NOMO-1 treated with dmso at 0.1 percent for 144 hours (cell line): ENCODE data around the gene CHMP4B.
A peak's percentile ranks its signal among the peaks of the same experiment; 100 is the strongest.
"Not testable (repeated sequence)": the region's sequence is repeated elsewhere in the genome, so short reads cannot be mapped to it uniquely, and the experiment has no call there.

Experiments
- DNase-seq: peaks from one replicate; lab custom pipeline; 2025; ENCODE audit not compliant: unreplicated experiment; lab: John Stamatoyannopoulos, UW

Gene CHMP4B

DNA sequence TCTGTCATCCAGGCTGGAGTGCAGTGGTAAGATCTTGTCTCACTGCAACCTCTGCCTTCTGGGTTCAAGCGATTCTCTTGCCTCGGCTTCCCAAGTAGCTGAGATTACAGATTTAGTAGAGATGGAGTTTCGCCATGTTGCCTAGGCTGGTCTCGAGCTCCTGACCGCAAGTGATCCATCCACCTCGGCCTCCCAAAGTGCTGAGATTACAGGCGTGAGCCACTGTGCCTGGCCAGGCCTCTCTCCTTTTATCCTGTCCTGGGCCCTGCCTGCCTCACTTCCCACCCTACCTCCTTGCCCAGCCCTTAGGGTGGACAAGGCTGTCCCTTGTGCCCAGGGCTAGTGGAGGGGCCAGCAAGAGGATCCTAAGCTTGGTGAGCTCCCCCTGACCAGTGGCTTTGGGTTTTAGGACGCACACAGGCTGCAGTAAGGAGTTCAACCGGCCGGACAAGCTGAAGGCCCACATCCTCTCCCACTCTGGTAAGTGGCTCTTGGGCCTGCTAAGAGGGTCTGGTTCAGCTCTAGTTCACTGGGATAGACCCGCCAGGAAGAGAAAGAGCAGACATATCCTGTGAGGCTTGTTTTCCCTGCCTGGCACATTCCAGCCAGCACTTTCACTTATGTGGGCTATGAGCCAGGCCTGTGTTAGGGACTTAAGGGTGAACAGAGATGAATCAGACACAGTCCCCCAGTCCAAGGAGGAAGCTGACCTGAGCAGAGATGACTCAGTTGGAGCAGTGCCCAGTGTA, 21.9 kb upstream of the CHMP4B start:
- DNase-seq, result no peak

DNA sequence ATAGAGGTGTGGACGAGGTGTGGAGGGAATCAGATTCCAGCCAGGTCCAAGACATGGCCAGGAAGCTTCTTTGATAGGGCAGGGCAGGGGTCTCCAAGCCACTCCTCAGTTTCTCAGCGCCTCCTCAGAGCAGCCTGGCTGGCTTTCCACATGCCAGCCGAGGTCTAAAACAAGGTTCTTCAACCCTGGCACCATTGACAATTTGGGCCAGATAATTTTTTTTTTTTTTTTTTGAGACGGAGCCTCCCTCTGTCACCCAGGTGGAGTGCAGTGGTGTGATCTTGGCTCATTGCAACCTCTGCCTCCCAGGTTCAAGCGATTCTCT, 21.3 kb upstream of the CHMP4B start:
- DNase-seq, result no peak

DNA sequence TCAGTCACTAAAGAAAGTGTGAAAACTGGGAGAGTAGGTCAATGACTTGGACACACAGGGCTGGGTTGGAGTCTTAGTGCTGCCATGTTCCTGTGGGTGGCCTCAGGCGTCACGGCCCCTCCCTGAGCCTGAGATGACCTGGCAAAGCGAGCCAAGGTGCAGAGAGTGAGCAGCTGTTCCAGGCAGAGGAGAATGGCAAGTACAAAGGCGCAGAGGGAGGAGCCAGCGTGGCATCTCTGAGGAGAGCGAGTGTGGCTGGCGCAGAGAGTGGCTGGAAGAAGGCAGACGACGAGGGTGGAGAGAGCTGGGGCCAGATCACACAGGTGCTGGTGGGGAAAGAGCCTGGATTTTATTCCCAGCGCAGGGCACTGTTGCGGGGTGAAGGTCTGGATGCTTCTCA, 20.6 kb upstream of the CHMP4B start:
- DNase-seq, result no peak

DNA sequence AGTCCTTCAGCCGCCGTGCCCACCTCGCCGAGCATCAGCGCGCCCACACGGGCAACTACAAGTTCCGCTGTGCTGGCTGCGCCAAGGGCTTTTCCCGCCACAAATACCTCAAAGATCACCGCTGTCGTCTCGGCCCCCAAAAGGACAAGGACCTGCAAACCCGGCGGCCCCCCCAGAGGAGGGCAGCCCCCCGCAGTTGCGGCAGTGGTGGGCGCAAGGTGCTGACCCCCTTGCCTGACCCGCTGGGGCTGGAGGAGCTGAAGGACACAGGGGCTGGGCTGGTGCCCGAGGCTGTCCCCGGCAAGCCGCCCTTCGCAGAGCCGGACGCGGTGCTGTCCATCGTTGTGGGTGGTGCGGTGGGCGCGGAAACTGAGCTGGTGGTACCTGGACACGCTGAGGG, 20.1 kb upstream of the CHMP4B start:
- no peak for DNase-seq

DNA sequence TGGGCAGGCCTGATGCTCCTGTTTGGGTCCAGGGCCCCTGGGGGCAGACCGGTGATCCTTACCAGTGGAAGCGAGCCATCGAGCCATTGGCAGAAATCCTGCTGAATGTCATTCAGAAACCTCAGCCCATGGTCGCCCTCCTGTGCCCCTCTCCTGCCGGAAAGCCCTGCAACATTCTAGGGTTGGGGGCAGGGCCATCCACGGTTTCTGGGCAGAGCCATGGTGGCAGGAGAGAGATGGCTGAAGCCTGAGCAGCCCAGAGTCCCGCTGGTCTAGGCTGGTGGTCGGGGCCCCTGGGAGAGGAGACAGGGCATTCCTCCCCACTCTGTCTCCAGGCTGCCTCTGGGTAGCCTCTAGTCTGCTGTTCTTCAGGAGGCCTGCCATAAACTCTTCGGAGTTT, 19.6 kb upstream of the CHMP4B start:
- no peak for DNase-seq

DNA sequence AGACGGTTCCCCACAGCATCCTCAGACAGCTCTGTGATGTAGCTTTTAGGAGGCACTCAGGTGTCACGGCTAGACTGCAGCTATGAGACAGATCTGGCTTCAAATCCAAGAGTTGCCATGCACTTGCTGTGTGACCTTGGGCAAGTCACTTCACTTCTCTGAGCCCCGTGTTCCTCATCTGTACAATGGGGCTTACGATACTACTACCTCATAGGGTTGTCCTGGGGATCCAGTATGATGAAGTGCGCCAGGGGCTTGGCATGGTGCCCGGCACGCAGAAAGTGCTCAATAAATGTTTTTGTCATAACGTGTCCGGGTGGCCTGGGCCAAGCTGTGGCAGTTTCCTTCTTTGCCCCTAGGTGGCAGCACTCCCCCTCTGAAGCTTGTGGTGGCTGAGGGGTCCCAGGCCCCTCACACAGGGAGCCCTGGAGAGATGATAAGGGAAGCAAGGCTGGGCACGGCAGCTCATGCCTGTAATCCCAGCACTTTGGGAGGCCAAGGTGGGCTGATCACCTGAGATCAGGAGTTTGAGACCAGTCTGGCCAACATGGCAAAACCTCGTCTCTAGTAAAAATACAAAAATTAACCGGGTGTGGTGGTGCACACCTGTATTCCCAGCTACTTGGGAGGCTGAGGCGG, 19.1 kb upstream of the CHMP4B start:
- DNase-seq, result no peak

DNA sequence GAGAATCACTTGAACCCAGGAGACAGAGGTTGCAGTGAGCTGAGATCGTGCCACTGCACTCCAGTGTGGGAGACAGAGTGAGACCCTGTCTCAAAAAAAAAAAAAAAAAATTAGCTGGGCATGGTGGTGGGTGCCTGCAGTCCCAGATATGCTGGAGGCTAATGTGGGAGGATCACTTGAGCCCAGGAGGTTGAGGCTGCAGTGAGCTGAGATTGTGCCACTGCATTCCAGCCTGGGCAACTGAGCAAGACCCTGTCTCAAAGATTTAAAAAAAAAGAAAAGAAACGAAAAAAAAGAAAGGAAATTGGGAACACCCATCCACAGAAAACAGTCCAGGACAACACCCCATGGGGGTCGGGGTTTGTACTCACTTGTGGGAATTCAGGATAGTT, 18.6 kb upstream of the CHMP4B start:
- DNase-seq, result not testable (repeated sequence)

DNA sequence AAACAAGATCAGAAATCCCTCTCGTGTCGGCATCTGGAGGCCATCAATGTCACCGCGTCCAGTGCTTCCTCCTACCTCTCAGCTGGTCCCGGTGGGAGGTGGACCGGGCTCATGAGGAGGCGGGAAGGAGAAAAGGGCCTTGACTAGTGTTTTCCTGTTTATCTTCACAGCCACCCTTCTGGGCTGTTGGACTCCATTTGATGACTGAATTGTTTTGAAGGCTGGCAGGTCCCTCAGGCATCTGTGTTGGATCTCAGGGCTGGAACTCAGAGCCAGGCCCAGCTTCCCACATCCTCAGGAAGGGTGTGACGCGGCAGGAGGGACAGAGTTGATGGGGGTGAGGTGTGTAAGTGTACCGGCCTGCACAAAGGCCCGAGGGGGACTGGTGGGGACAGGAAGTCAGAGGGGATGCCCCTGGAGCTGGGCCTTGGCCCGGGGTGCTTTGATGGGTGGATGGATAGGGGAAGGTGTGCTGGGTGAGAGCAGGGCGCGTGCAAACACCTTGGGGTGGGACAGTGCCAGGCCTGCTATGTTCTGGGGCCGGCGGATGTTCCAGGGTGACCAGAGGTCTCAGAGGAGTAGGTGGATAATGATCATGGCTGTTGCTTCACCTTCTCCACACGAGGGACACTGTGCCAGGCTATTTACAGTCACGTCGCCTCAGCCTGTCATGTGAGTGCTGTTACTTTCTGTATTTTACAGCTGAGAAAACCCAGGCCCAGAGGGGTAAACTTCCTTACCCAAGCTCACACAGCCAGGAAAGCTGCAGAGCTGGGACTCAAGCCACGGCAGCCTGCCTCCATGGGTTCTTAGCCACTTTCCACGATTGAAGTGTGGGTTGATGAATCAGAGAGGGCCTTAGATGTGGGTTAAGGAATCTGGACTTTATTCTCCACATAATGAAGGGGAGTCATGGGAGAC, 17.9 kb upstream of the CHMP4B start:
- no peak for DNase-seq

DNA sequence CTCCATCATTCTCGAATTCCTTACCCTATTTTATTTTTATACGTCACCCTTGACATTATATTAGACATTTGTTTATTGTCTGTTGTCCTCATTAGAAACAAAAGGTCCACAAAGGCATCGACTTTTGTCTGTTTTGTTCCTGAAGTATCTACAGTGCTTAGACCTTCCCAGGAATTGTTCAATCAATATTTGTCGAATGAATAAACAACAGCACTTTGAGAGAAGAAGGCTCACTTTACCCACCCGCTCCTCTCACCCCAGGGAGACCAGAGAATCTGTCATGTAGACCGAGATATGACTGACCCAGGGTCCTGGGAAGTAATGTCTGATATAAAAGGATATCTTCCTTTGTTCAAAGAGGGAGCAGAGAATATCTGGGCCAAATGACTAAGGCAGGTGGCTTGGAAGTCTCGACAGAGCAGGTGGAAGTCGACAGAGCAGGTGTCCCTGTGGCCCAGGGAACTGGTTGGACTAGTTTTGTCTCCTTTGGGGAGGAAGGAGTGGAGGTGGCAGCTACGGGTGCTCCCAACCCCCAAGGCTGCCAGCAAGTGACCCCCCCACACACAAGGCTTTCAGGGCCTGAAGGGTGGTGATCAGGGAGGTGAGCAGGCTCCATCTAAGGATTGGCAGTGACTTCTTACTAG, 14.8 kb upstream of the CHMP4B start:
- DNase-seq, result no peak

DNA sequence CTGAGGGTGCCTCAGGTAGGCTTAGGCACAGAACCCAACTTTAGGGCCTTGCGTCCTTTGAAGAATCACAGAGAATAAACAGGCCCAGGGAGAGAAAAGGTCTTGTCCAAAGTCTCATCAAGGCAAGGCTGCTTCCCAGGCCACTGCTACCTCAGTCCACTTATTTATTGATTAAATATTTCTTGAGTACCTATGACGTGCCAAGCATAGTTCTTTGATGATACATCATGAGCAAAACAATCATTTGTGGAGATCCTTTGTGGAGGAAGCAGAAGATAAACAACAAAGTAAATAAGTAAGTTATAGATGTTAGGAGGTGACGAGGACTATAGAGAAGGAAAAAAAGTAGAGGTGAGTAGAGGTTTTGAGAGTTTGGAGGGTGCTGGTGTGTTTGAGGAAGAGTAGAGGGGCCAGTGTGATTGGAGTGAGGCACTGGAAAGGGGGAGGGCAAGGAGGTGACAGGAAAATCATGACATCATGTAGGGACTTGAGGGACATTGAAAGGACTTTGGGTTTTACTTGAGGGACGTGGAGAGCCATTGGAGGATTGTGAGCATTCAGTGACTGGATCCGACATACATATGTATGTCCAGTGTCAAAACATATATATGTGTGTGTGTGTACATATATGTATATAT, 14.1 kb upstream of the CHMP4B start:
- DNase-seq, result no peak

DNA sequence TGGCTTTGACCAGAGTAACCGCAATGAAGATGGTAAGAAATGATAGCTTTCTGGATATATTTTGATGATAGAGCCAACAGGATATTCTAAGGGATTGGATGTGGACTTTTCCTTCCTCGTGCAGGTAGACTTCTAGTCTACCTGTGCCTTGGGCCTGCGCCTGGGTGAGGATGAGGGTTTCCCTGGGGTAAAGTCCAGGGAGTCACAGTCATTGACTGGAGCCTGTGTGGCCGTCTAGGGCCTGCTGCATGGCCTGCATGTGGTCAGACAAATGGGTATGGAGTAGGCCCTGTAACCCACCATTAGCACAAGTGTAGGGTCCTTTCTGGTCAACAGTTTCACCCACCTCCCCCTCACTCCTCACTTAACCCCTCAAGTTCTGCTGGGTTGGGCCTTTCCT, 12.7 kb upstream of the CHMP4B start:
- no peak for DNase-seq

DNA sequence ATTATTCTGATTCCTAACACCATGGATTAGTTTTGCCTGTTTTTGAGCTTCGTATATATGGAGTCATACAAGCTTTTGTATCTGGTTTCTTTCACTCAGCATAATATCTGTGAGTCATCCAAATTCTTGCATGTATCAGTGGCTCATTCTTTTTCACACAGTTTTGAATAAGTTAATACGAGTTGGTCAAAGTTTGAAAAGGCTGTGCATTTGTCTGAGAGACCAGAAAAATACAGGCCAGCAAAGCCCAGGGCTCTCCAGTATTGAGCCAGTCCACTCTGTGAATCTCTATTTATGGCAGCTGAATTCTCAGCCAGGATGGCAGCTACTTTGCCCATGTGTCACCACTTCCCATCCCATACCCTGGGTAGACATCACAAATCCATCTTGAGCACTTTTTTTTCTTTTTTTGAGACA, 7.2 kb upstream of the CHMP4B start:
- DNase-seq, result no peak

DNA sequence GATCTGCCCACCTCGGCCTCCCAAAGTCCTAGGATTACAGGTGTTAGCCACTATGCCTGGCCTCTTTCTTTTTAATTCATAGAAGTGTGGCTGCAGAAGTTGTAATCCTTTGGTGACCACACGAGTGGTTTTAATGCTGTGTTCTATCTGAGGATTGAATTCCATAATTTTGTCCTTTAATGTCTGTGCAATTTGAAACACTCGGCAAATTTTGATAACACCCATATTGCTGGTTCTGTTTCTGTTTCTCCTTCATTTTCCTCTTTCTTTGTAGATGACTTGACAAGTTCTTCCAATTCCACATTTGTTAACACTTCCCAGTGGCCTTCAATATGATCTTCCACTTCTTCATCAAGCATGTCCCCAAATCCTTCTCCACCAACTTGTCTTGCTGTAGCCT, 2.8 kb upstream of the CHMP4B start:
- DNase-seq, result no peak

DNA sequence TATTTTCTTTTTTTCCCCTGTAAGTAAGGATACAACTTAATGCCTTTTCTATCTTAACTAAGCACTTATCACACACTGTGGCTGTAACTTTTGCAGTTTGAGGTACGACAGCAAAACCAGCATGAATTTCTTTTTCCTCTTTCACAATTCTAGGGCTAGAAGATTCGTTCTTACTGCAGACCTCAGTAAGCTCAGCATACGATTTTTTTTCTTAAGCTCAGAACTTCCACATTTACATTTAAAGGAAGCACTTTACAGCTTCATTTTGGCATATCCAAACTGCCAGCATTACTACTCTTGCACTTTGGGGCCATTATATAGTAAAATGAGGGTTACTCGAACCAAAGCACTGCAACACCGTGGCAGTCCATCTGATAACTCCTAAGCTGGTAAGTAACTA, 889 bp upstream of the CHMP4B start:
- peak; percentile 34 for DNase-seq

DNA sequence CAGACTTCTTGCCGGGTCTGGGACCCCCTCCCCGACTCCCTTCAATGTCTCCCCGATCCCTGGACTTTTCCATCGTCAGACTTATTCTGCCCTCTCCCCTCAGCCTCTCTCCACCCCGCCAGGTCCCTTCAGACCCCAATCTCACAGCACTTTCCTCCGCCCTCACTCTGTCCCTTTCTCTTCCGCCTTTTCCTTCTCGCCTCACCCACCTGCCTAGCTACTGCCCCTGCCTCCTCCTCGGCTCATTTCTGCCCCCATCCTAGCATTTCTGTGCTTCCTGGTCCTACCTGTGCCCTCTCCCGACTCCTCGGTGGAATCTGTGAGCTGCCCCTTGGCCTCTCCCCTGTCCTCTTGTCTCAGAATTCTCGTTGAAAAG, 616 bp downstream of the CHMP4B start:
- DNase-seq, result no peak

DNA sequence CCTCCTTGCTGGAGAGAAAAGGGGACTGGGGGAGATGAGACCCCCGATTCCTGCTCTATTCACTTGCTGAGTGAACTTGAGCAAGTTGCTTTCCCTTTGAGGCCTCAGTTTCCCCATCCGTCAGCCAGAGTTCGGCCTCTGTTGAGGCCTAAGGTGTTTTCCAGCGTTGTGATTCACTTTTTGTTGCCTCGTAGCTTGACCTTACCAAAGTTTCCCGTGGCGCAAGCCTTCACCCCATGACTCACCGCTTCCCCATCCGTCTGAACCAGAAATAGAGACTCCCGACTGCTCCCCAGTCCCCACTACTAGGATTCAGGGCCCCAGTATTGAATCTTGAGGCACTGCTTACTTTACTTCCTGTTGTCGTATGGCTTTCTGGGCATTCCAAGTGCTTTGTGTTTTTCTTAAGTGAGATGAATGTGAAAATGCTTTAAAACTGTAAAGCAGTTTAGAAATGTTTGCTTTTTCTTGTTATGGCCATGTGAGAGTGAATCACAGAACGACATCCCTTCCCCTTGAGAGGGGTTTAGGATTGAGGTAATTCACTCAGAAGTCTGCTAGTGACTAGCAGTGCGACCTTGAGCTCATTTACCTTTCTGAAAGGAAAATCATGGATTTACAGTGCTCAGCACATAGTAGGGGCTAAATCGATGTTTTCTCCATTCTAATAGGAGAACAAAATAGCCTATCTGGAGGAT, 1.2 kb downstream of the CHMP4B start:
- DNase-seq, result peak; percentile 63

DNA sequence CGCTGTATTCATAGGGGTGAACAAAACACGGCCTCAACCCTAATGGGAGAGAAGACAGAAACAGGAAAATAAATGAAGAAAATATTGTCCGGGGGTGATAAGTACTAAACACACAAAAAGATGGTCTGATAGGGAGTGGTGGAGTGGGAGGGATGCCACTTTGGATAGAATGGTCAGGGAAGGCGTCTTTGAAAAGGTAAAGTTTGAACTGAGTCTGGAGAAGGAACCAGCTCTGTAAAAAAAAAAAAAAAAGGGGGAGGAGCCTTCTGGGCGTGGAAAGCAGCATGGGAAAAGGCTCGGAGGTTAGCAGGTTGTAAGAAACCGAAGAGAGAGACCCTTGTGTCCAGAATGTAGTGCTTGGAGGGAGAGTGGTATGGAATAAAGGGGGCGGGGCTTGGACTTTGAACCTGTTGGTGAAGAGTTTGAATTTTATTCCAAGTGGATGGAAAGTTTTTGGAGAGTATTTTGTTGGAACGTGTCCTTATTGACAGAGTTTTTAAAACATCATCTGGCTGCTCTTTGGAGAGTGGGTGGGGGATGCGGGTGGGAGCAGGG, 1.8 kb downstream of the CHMP4B start:
- DNase-seq, result no peak

DNA sequence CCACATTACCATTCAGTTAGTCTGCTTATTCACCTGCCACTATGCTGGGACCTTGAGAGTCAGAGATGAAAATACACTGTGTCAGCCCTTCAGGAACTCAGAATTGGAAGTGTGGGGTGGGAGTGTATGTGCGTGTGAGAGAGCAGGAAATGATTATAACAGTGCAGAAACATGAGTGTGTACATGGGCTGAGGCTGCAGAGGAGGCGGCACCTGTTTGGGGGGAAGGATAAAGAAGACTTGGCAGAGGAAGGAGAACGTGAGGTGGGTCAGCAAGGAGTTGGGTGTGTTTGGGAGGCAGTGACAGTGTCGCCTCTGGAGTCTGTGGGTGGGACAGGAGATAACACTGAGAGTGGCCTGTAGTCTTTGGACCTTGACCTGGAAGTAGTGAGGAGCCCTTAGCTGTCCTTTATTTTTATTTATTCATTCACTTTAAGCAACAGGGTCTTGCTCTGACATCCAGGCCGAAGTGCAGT, 3.1 kb downstream of the CHMP4B start:
- DNase-seq, result no peak

DNA sequence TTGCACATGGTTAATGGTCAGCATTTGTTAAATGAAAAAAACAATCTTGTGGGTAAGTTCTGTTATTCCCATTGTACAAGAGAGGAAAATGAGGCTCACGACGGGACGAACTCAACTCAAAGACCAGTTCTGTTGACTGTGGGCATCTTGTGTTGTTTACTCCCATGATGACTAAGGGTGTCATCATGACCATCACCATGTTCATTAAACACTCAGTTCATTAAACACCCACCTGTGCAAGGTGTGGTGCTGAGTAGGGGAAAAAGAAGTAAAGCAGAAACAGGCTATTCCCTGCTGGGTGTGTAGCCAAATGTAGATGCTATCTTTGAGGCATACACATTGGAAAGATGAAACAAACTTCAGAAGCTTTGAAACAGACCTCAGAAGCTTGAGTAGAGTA, 4.5 kb downstream of the CHMP4B start:
- DNase-seq, result no peak

DNA sequence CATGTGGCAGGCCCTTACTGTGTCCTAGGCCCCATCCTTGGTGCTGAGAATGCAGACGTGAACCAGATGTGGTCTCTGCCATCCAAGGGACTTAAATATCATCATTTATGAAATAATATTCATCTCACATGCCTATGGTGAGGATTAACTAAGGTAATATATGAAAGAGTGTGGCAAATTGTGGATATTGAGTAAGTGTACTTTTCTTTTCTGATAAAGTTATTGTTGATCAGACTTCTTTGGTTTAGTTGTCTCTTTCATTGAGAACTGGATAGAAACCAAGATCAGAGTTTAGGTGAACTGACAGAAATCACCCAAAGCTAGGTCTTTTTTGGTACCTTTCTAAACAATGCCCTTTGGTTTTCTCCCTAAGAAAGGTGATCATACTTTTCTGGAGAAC, 5.0 kb downstream of the CHMP4B start:
- no peak for DNase-seq
